ENCODE results near the gene CALN1.

DNA sequence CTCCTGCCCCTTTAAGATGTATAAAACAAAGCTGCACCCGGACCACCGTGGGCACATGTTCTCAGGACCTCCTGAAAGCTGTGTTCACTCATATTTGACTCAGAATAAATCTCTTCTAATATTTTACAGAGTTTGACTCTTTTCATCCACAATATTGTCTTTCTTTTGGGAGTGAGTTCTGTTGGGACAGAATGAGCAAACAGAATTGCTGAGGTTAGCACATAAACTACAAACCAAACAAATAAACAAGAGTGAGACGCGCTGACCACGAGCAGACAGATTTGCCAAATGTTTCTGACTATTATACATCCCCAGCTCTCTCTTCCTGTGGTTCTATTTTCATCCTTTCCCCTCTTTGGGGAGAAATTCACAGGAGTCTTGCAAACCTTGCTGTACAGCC, 526.7 kb downstream of the CALN1 start:
- TF ChIP-seq, protein P1, sequence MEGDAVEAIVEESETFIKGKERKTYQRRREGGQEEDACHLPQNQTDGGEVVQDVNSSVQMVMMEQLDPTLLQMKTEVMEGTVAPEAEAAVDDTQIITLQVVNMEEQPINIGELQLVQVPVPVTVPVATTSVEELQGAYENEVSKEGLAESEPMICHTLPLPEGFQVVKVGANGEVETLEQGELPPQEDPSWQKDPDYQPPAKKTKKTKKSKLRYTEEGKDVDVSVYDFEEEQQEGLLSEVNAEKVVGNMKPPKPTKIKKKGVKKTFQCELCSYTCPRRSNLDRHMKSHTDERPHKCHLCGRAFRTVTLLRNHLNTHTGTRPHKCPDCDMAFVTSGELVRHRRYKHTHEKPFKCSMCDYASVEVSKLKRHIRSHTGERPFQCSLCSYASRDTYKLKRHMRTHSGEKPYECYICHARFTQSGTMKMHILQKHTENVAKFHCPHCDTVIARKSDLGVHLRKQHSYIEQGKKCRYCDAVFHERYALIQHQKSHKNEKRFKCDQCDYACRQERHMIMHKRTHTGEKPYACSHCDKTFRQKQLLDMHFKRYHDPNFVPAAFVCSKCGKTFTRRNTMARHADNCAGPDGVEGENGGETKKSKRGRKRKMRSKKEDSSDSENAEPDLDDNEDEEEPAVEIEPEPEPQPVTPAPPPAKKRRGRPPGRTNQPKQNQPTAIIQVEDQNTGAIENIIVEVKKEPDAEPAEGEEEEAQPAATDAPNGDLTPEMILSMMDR (IDR thresholded peaks at IDR 0.05): no peak
- TF ChIP-seq POLR2A (IDR thresholded peaks at IDR 0.05) (no peak), EP300 (IDR thresholded peaks at IDR 0.05) (no peak)

All from ovary (tissue), 3 donors.